CD4-positive, alpha-beta T cell (primary cell): ENCODE measurements around the gene SLC31A1. TPM values are rescaled to one million over a fixed set of nuclear protein-coding genes. Genes with fewer than 3 reads are reported as not detected.
"Not testable (repeated sequence)": the region's sequence is repeated elsewhere in the genome, so short reads cannot be mapped to it uniquely, and the experiment has no call there.

Experiments used
- ATAC-seq: fragments of 200-7000 bp; cut with Tn5 transposase; one replicate; pipeline ENCODE4 v1.10.0; 2022; ENCODE audit warnings: mild to moderate bottlenecking; ENCODE audit not compliant: poor library complexity
- CTCF ChIA-PET: fragments of 350-600 bp; sonication (Branson Sonifier 250); formaldehyde crosslinking; loops from one replicate; lab custom pipeline; 2021; ENCODE audit warnings: antibody characterized with exemption, inconsistent platforms; lab: Charles Lee
- POLR2A ChIA-PET: fragments of 350-600 bp; sonication (Branson Sonifier 250); formaldehyde crosslinking; loops from one replicate; lab custom pipeline; 2021; ENCODE audit warnings: antibody characterized with exemption, inconsistent platforms; lab: Charles Lee
- DNase-seq, 14 experiments: peaks; one replicate each; pipeline ENCODE4 v3.0.0-alpha.2; 2013 to 2020; ENCODE audit warnings: mixed read lengths in 2 of 14
- H3K27ac ChIP-seq, 2 donors: one replicate each; pipeline versions ENCODE4 v1.5.1 to v1.7.0; 2013; ENCODE audit warnings: low read length in 2 of 2, low read depth in 1 of 2, mild to moderate bottlenecking in 1 of 2
- H3K27me3 ChIP-seq, 2 experiments: 1 replicate in 1 of 2; 2 replicates in 1 of 2; pipeline versions ENCODE4 v1.6.1 to v1.7.0; 2013; ENCODE audit warnings: low read length in 2 of 2, control low read depth in 1 of 2, mild to moderate bottlenecking in 1 of 2, moderate library complexity in 1 of 2; ENCODE audit not compliant: insufficient read depth in 2 of 2, control insufficient read depth in 1 of 2
- H3K36me3 ChIP-seq: one replicate; pipeline ENCODE4 v1.6.1; 2013; ENCODE audit warnings: low read length, control low read depth; ENCODE audit not compliant: insufficient read depth
- H3K4me1 ChIP-seq: one replicate; pipeline ENCODE4 v1.6.1; 2013; ENCODE audit warnings: low read length, control low read depth; ENCODE audit not compliant: insufficient read depth
- H3K4me3 ChIP-seq: one replicate; pipeline ENCODE4 v1.5.1; 2013; ENCODE audit warnings: mild to moderate bottlenecking, low read length, moderate library complexity
- H3K9me3 ChIP-seq, 2 experiments: 1 replicate in 1 of 2; 2 replicates in 1 of 2; pipeline versions ENCODE4 v1.6.1 to v1.7.0; 2013; ENCODE audit warnings: low read length in 2 of 2, mild to moderate bottlenecking in 2 of 2, control low read depth in 1 of 2, moderate library complexity in 1 of 2; ENCODE audit not compliant: control insufficient read depth in 1 of 2, insufficient read depth in 1 of 2
- H3K27ac Mint-ChIP-seq: one replicate; pipeline ENCODE4 v1.8.0; 2020; ENCODE audit warnings: mixed read lengths
- H3K27me3 Mint-ChIP-seq: one replicate; pipeline ENCODE4 v1.8.0; 2021; ENCODE audit warnings: mixed read lengths
- H3K36me3 Mint-ChIP-seq: one replicate; pipeline ENCODE4 v1.8.0; 2021; ENCODE audit warnings: low read depth, mixed read lengths
- H3K4me1 Mint-ChIP-seq: one replicate; pipeline ENCODE4 v1.8.0; 2021; ENCODE audit warnings: low read depth, mixed read lengths
- H3K4me3 Mint-ChIP-seq: one replicate; pipeline ENCODE4 v1.8.0; 2020; ENCODE audit warnings: mild to moderate bottlenecking, mixed read lengths
- H3K9me3 Mint-ChIP-seq: one replicate; pipeline ENCODE4 v1.8.0; 2020; ENCODE audit warnings: mixed read lengths
- CTCF ChIP-seq: fragments of 200-600 bp; IDR thresholded peaks from one replicate; pipeline ENCODE4 v1.8.0; 2022; ENCODE audit warnings: antibody characterized with exemption, mild to moderate bottlenecking
- intact Hi-C, 2 experiments: fragments of 100-400 bp; cut with DNase I in 1 of 2; cut with micrococcal nuclease in 1 of 2; formaldehyde crosslinking; loops; one replicate each; pipeline versions ENCODE4 v1.15.1 to v1.9.0; 2023 to 2025; cut with DNase I, micrococcal nuclease
- total RNA-seq, 174 experiments: library from RNA in 2 of 174; stranded (reverse) in 2 of 174; gene quantifications; one replicate each; pipeline ENCODE4 v1.2.3 and lab custom pipeline; 2021 to 2026

SLC31A1 gene
- total RNA-seq, 2 experiments from 2014 or later: 12.1 to 12.3 TPM

GRCh38 chr9:113247640-113248039 is 26.3 kb downstream of the SLC31A1 start:
- intact Hi-C loops: no loop called here
- Histone ChIP-seq H3K27me3 (no peaks in the 10 kb centered on the region), H3K9me3 (no peaks in the 10 kb centered on the region), H3K27ac (no peak overlapping the region), H3K4me3 (no peak overlapping the region), H3K4me1 (no peaks in the 10 kb centered on the region), H3K36me3 (no peaks in the 10 kb centered on the region)
- DNase-seq (no peak), ATAC-seq (no peak)
- no peak overlapping the region for H3K27ac Mint-ChIP-seq
- no peaks in the 10 kb centered on the region for H3K9me3 Mint-ChIP-seq
- no peak for TF ChIP-seq CTCF
- no peaks in the 10 kb centered on the region for H3K27me3 Mint-ChIP-seq
- CTCF ChIA-PET: interaction anchor here (0.7 kb wide), 1 partner anchor 1976 kb away, joined by 3 read pairs; no protein-coding TSS in a partner anchor
- no peak overlapping the region for H3K4me3 Mint-ChIP-seq
- no peaks in the 10 kb centered on the region for H3K4me1 Mint-ChIP-seq
- peaks cover 6% of the 10 kb centered on the region for H3K36me3 Mint-ChIP-seq
- POLR2A ChIA-PET: no interaction called here

- H3K4me1 Mint-ChIP-seq, ATAC-seq, POLR2A ChIA-PET, H3K4me1 ChIP-seq, H3K27ac ChIP-seq, H3K9me3 Mint-ChIP-seq, H3K4me3 ChIP-seq, H3K4me3 Mint-ChIP-seq, intact Hi-C loops, H3K27me3 Mint-ChIP-seq, H3K9me3 ChIP-seq, CTCF ChIA-PET, H3K27ac Mint-ChIP-seq, H3K27me3 ChIP-seq, DNase-seq, H3K36me3 Mint-ChIP-seq, H3K36me3 ChIP-seq: not testable (repeated sequence)
Measured at GRCh38 chr9:113249661-113250060, 28.3 kb downstream of the SLC31A1 start.

- H3K27ac Mint-ChIP-seq: no peak overlapping the region
Measured at GRCh38 chr9:113250807-113251206, 29.5 kb downstream of the SLC31A1 start.

More at GRCh38 chr9:113250807-113251206, 29.5 kb downstream of the SLC31A1 start:
- ATAC-seq (no peak), DNase-seq (no peak)
- ChIA-PET CTCF (no interaction called here), POLR2A (no interaction called here)
- H3K27me3 ChIP-seq: no peaks in the 10 kb centered on the region
- no peaks in the 10 kb centered on the region for H3K4me1 ChIP-seq
- peaks cover 6% of the 10 kb centered on the region for H3K36me3 Mint-ChIP-seq
- no peaks in the 10 kb centered on the region for H3K36me3 ChIP-seq
- no peak overlapping the region for H3K4me3 ChIP-seq
- H3K4me3 Mint-ChIP-seq: no peak overlapping the region
- no peak for TF ChIP-seq CTCF
- no peaks in the 10 kb centered on the region for H3K9me3 Mint-ChIP-seq
- H3K27ac ChIP-seq: no peak overlapping the region
- intact Hi-C loops: no loop called here
- H3K9me3 ChIP-seq: no peaks in the 10 kb centered on the region
- H3K4me1 Mint-ChIP-seq: no peaks in the 10 kb centered on the region
- H3K27me3 Mint-ChIP-seq: no peaks in the 10 kb centered on the region
